Measurements from ENCODE around the gene CBX1. TPM values are rescaled to one million over a fixed set of nuclear protein-coding genes. Genes with fewer than 3 reads are reported as not detected.
A peak's percentile ranks its signal among the peaks of the same experiment; 100 is the strongest.

Gene CBX1
- 61.1 and 62.4 TPM in 2 replicates for total RNA-seq

DNA sequence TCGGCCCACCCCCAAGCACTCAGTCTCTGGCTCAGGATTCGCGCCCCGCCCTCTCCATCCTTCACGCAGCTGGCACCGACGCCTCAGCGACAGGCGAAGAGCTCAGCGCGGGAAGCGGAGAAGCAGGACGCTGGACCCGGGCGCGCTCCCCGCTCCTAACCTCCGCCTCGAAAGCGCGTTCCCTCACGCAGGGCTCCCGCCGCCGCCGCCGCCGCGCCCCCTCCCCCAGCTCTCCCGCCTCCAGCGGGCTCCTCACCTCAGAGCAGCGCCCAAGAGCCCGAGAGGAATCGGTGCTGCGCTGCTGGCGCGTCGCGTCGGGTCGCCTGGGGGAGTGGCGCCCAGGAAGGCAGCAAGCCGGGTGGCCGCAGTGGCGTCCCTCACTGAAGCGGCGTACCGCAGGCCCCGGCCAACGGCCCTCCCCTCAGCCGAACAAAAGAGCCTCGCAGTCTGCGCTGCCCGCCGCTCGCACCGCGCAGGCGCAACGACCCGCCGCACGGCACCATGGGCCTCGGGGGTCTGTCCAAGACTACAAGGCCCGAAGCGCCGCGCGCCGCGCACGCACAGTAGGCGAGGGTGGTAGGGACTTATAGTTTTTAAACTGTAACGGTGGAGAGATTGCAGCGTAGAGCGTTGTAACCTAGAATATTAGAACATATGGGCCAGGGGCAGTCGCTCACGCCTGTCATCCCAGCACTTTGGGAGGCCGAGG lies at the start of gene CBX1:
Gene CBX1 (minus strand): TSS at position 467 of the 709 bp plus-strand sequence. CDS start 24,474 bp downstream, outside the sequence.
- H3K9me3 Mint-ChIP-seq = no peaks in the 10 kb centered on the region
- intact Hi-C loops (cut with micrococcal nuclease) = loop anchor here (1.0 to 10.0 kb wide), 3 partner anchors 53 to 354 kb away; partner anchors contain the start of gene NFE2L1
- peaks cover 7% of the 10 kb centered on the region for H3K36me3 Mint-ChIP-seq (ENCODE audit: low read depth)
- DNase-seq (ENCODE audit: low spot score) = peak; percentile 91
- peak within 1 kb of the TSS; percentile 91 for H3K27ac Mint-ChIP-seq
- no peaks in the 10 kb centered on the region for H3K27me3 Mint-ChIP-seq (ENCODE audit: insufficient read depth)
- H3K4me3 Mint-ChIP-seq = peak within 1 kb of the TSS; percentile 97
- H3K4me1 Mint-ChIP-seq (ENCODE audit: low read depth) = peaks cover 42% of the 10 kb centered on the region

GRCh38 chr17:48150597-48151001 lies 49.3 kb upstream of the CBX1 start:
- H3K27ac Mint-ChIP-seq = no peak overlapping the region
- H3K4me3 Mint-ChIP-seq = no peak overlapping the region
- intact Hi-C loops (cut with micrococcal nuclease) = no loop called here

GRCh38 chr17:48149787-48150463 lies 48.6 kb upstream of the CBX1 start:
- H3K36me3 Mint-ChIP-seq (ENCODE audit: low read depth) = peaks cover 14% of the 10 kb centered on the region
- no peaks in the 10 kb centered on the region for H3K9me3 Mint-ChIP-seq
- no peak overlapping the region for H3K27ac Mint-ChIP-seq
- no peak overlapping the region for H3K4me3 Mint-ChIP-seq
- no peak for DNase-seq (ENCODE audit: low spot score)
- intact Hi-C loops (cut with micrococcal nuclease) = no loop called here
- no peaks in the 10 kb centered on the region for H3K4me1 Mint-ChIP-seq (ENCODE audit: low read depth)
- no peaks in the 10 kb centered on the region for H3K27me3 Mint-ChIP-seq (ENCODE audit: insufficient read depth)

More at GRCh38 chr17:48150597-48151001, 49.3 kb upstream of the CBX1 start:
- H3K9me3 Mint-ChIP-seq = no peaks in the 10 kb centered on the region
- H3K27me3 Mint-ChIP-seq (ENCODE audit: insufficient read depth) = no peaks in the 10 kb centered on the region
- H3K36me3 Mint-ChIP-seq (ENCODE audit: low read depth) = peaks cover 13% of the 10 kb centered on the region
- H3K4me1 Mint-ChIP-seq (ENCODE audit: low read depth) = no peaks in the 10 kb centered on the region
- DNase-seq (ENCODE audit: low spot score) = no peak

DNA sequence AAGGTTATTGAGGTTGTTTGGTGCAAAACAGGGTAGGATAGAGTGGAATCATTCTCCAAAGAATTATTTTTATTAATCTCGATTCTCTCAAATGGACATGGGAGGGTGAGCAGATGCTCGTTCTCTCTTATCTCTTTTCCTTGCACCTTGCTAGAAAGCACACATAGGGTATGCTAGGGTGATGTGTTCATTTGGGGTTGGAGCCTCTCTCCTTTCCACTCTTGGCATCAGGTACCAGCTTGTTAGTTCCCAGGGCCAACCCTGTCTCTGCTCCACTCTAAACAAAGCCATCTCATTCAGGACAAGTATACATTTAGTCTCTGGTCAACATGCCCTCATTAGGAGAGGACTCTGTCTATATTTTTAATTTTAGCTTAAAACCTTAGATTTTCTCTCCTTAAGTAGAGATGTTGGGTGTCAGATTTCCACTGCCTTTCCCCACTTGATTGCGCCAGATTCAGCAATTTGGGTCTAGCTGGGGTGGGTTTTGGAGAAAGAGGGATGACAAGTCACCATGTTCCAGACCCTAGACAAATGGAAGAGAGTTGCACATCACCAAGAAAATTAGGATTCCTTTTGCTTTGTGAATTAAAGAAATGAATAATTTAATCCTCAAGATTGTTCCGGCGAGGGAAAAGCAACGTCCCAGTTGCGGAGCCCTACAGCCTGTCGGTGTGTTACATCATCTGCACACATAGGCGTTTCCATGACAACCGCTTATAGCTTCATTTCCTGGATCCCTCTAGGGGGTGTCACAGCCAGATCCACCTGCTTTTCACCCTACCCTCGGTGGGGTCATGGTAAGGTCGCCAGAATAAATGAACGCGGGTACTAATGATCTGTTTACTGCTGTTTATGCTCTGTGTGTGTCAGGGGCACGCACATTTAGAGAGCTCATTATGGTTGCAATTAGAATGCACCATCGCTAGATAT lies 47.8 kb upstream of the CBX1 start:
- no peaks in the 10 kb centered on the region for H3K4me1 Mint-ChIP-seq (ENCODE audit: low read depth)
- DNase-seq (ENCODE audit: low spot score) = no peak
- peaks cover 16% of the 10 kb centered on the region for H3K36me3 Mint-ChIP-seq (ENCODE audit: low read depth)
- intact Hi-C loops (cut with micrococcal nuclease) = no loop called here
- H3K27ac Mint-ChIP-seq = no peak overlapping the region
- H3K27me3 Mint-ChIP-seq (ENCODE audit: insufficient read depth) = no peaks in the 10 kb centered on the region
- no peak overlapping the region for H3K4me3 Mint-ChIP-seq
- no peaks in the 10 kb centered on the region for H3K9me3 Mint-ChIP-seq

DNA sequence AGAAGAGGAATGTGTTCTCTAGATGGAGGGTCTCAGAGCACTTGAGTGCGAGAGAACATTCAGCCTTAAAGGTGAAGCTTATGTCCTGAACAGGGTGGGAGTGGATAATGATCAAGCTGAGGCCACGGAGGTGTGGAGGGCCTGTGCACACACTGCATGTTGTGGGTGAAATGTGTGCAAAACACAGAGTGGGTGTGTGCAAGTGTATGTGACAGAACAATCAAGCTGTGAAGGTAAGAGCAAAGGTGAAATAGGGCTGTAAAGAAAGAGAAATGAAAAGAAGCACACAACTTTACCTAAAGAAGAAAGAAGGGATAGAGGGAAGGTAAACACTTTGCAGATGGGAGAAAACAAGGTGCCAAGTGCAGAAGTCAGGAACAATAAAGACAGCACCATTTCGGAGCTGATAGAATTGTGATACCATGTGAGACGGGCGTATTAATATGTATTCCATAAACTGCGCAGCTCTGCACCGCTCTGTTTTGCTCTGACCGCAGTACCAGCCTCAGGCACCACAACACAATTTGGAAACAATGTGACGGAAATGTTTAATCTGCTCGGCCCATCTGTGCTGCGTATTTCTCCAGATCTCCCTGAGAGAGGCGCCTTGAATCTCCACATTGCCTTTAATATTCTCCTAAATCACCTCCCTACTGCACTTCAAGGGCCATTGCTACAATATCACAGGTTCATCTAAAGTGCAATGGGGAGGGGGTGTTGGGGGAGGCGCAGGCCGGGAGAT lies 46.9 kb upstream of the CBX1 start:
- Mint-ChIP-seq H3K9me3 (no peaks in the 10 kb centered on the region), H3K36me3 (ENCODE audit: low read depth) (peaks cover 16% of the 10 kb centered on the region), H3K4me1 (ENCODE audit: low read depth) (no peaks in the 10 kb centered on the region), H3K27ac (no peak overlapping the region), H3K27me3 (ENCODE audit: insufficient read depth) (no peaks in the 10 kb centered on the region), H3K4me3 (no peak overlapping the region)
- intact Hi-C loops (cut with micrococcal nuclease) = no loop called here
- DNase-seq (ENCODE audit: low spot score) = no peak

DNA sequence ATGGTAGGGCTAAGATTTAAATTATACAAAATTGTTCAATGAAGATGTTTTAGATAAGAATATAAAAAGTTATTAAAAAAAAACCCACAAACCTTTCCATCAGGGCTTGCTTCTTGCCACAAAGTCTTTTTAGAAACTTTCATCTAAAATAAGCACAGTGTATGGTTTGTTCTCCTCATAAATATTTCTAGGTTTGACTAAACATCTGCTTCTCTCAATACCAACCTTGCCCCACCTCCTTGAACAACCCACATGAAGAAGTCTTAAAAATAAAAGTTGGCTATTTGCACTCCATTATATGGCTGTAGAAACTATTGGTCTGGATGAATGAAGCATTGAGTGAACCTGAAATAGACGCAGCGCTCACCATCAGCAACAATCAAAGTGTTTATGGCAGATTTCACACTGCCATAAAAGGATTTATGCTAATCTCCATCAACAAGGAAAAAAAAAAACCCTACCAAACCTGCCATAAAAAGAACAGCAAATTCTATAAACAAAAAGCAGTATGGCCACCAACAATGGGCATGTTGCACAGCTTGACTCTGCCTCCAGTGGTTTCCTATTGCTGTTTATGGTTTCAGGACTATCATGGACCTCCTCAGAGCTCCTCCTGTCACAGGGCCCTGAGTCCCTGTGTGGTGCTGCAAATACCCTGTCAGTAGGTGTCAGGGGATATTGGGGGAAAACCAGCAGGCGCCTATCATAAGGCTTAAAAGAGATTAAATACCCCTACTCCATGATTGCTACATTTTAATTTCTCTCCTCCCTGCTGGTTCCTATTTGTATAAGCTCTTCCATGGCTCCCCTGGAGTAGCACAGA lies 43.9 kb upstream of the CBX1 start:
- H3K4me1 Mint-ChIP-seq (ENCODE audit: low read depth) = peaks cover 3% of the 10 kb centered on the region
- H3K27me3 Mint-ChIP-seq (ENCODE audit: insufficient read depth) = no peaks in the 10 kb centered on the region
- peaks cover 19% of the 10 kb centered on the region for H3K36me3 Mint-ChIP-seq (ENCODE audit: low read depth)
- H3K9me3 Mint-ChIP-seq = no peaks in the 10 kb centered on the region
- intact Hi-C loops (cut with micrococcal nuclease) = no loop called here
- H3K4me3 Mint-ChIP-seq = no peak overlapping the region
- no peak for DNase-seq (ENCODE audit: low spot score)
- no peak overlapping the region for H3K27ac Mint-ChIP-seq

- Mint-ChIP-seq H3K9me3 (no peaks in the 10 kb centered on the region), H3K36me3 (ENCODE audit: low read depth) (peaks cover 25% of the 10 kb centered on the region), H3K4me3 (no peak overlapping the region), H3K27me3 (ENCODE audit: insufficient read depth) (no peaks in the 10 kb centered on the region), H3K27ac (no peak overlapping the region), H3K4me1 (ENCODE audit: low read depth) (peaks cover 10% of the 10 kb centered on the region)
- intact Hi-C loops (cut with micrococcal nuclease) = no loop called here
- no peak for DNase-seq (ENCODE audit: low spot score)
These were observed 43.0 kb upstream of the CBX1 start for GRCh38 chr17:48144231-48144630.

- peak overlapping the region; percentile 26 for H3K27ac Mint-ChIP-seq
- DNase-seq (ENCODE audit: low spot score) = no peak
- H3K4me1 Mint-ChIP-seq (ENCODE audit: low read depth) = peaks cover 10% of the 10 kb centered on the region
- H3K9me3 Mint-ChIP-seq = no peaks in the 10 kb centered on the region
- H3K27me3 Mint-ChIP-seq (ENCODE audit: insufficient read depth) = no peaks in the 10 kb centered on the region
- intact Hi-C loops (cut with micrococcal nuclease) = no loop called here
- peaks cover 21% of the 10 kb centered on the region for H3K36me3 Mint-ChIP-seq (ENCODE audit: low read depth)
- H3K4me3 Mint-ChIP-seq = no peak overlapping the region
These were observed 42.4 kb upstream of the CBX1 start for GRCh38 chr17:48143629-48144028.

- DNase-seq (ENCODE audit: low spot score) = no peak
- no peaks in the 10 kb centered on the region for H3K27me3 Mint-ChIP-seq (ENCODE audit: insufficient read depth)
- H3K36me3 Mint-ChIP-seq (ENCODE audit: low read depth) = peaks cover 17% of the 10 kb centered on the region
- intact Hi-C loops (cut with micrococcal nuclease) = loop anchor here (10.0 kb wide), 1 partner anchor 455 kb away; the partner anchor contains the start of genes HOXB3 and HOXB5
- peaks cover 10% of the 10 kb centered on the region for H3K4me1 Mint-ChIP-seq (ENCODE audit: low read depth)
- peak overlapping the region; percentile 37 for H3K27ac Mint-ChIP-seq
- H3K4me3 Mint-ChIP-seq = no peak overlapping the region
- H3K9me3 Mint-ChIP-seq = no peaks in the 10 kb centered on the region
These were observed 38.7 kb upstream of the CBX1 start for GRCh38 chr17:48139944-48140343.

DNA sequence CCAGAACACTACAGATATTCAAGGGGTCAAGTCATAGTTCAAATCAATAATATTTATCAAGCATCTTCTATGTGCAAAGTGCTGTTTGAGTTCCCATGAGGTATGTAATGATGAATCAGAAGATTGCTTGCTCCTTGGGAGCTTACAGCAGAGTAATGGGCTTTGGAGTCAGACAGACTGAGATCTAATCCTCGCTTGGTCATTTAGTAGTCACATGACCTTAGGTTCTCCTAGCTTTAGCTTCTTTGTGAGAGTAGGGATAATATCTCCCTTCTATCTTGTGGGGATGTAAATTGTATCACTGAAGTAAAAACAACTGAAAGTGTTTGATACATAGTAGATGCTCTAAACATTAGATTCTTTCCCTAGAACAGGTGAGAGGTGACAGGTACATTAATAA lies 36.4 kb upstream of the CBX1 start:
- Mint-ChIP-seq H3K9me3 (no peaks in the 10 kb centered on the region), H3K4me3 (no peak overlapping the region), H3K27ac (peak overlapping the region; percentile 8), H3K36me3 (ENCODE audit: low read depth) (peaks cover 19% of the 10 kb centered on the region), H3K4me1 (ENCODE audit: low read depth) (peaks cover 14% of the 10 kb centered on the region), H3K27me3 (ENCODE audit: insufficient read depth) (no peaks in the 10 kb centered on the region)
- intact Hi-C loops (cut with micrococcal nuclease) = loop anchor here (10.0 kb wide), 1 partner anchor 457 kb away; the partner anchor contains the start of genes HOXB3 and HOXB5
- DNase-seq (ENCODE audit: low spot score) = no peak

- Mint-ChIP-seq H3K9me3 (no peaks in the 10 kb centered on the region), H3K4me1 (ENCODE audit: low read depth) (peaks cover 15% of the 10 kb centered on the region), H3K27me3 (ENCODE audit: insufficient read depth) (no peaks in the 10 kb centered on the region), H3K4me3 (no peak overlapping the region), H3K36me3 (ENCODE audit: low read depth) (peaks cover 12% of the 10 kb centered on the region), H3K27ac (no peak overlapping the region)
- intact Hi-C loops (cut with micrococcal nuclease) = loop anchor here (10.0 kb wide), 1 partner anchor 460 kb away; the partner anchor contains the start of genes HOXB3 and HOXB5
- no peak for DNase-seq (ENCODE audit: low spot score)
These were observed 33.7 kb upstream of the CBX1 start for GRCh38 chr17:48134912-48135480.
